GM21447 (cell line): ENCODE results near the gene THAP3.

Experiments
- ATAC-seq: cut with Tn5 transposase; IDR thresholded peaks from one replicate; pipeline ENCODE4 v1.9.1; 2021; ENCODE audit not compliant: unreplicated experiment

Gene THAP3

DNA sequence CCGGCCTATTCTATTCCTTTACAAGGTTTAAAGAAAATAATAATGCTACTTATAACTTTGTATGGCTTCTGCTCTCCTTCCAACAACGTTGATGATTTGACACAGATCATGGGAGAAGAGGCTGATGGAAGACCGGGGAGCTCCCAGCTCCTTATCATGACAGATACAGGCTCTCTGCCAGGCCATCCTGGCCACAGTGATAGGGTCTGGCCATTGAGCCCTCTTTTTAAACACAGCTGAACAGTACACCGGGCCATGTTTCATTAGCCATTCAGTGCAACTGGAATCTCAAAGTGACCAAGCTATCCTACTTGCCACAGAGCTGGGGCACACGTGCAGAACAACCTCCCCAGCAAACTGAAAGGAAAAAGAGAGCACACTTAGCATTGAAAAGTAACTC, 42.0 kb downstream of the THAP3 start:
- ATAC-seq = no peak

DNA sequence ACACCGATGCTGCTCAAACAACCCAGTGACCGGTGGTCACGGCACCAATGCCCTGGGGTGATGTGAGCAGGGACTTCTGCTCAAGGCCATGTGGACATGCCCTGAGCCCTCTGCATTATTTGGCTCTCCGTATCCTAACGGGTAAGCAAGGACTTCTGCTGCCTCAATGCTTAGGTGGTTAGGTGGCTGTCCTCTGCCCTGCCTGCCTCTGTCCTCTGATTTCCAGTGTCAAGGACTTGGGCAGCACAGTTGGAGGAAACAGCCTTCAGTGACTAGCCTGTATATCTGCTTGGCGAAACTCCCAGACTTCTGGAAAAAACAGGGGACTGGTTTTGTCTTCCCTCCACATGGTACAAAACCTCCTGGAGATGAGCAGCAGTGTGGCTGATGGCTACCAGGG, 42.5 kb downstream of the THAP3 start:
- no peak for ATAC-seq

DNA sequence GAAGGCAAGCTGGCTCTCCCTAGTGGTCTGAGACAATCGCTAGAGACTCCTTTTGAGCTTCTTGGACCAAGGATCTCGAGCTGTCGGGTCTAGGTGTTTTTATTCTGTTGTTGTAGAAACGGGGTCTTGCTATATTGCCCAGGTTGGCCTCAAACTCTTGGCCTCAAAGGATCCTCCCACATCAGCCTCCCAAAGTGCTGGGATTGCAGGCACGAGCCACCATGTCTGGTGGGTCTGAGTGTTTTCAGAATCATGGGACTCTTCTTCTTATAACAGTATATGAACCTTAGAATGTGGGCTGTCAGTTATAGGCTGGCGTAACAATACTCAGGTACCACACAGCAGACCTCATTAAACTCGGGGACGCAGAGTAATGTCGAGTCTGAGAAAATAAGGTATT, 43.8 kb downstream of the THAP3 start:
- ATAC-seq = no peak

DNA sequence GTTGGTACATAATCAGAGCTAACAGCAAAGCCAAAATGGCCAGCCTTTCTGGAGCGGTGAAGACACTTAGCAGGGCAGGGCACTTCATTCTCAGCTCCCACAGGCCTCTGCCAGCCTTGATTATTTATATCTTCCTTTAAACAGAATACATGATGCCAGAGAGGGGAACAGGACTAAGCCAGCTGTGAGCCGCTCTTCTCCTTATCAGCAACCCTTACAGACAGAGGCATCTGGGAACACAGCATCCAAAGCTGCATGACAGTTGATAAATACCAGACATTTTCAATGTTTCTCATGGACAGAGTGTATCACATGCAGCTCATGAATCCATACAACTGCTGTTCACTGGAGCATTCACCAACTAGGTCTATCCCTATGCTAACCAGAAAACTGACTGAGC, 47.9 kb downstream of the THAP3 start:
- no peak for ATAC-seq

DNA sequence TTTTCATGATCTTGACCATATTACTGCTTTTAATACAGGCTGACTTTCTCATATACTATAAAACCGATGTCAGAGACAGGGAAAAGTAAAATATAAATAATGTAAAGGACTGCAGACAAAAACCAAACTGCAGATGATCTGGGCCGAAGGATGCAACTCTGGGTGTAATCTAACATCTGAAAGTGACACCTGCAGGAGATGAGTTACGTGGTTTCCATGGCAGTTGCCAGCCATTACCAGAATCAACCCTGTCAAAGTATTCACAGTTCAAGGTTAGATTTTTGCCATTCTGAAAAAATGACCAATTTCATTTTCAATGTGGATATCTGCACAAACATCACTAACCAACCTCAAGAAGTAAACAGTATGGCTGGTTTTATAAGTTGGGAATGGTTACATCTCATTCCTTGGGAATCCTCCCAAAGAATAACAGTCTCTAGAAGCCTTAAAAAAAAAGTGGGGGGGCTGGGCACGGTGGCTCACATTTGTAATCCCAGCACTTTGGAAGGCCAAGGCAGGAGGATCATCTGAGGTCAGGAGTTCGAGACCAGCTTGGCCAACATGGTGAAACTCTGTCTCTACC, 49.2 kb downstream of the THAP3 start:
- ATAC-seq = no peak

DNA sequence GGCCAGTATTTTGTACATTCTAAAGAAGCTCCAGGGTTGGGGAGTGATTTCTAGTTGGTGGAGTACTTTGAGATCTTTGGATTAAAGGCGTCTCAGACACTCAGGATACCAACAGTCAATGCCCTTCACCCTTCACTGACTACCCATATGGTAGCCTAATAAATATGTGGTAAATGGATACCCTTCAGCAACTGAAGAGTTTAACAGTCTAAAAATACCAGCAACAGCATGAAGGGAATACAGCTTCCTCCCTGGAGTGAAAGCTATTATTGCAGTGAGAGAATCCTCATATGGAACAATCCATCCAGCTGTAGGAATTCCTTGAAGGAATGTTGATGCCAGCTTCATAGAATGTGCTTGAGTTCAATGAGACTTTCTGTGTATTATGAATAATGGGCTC, 50.1 kb downstream of the THAP3 start:
- no peak for ATAC-seq

DNA sequence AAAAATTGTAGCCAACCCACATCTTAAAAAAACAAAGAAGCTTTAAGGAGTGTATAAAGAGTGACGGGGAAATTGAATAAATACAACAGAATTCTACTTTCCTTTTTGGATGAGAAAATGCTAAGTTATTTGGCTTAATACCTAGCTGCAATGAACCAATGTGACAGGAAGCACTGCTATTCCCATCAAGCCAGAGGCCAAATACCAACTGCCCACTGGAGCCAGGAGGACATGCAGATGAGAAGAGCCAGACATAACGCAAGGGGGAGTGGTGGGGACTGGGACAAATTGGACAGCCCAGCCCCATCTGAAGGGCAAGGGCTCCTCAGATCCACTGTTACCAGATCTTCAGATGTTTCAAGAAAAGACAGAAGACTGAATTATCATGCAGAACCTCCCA, 51.3 kb downstream of the THAP3 start:
- no peak for ATAC-seq
